HL-60 (cell line): ENCODE results near the gene CDK6.

Source experiments
- CTCF ChIP-seq: IDR thresholded peaks from one replicate; pipeline ENCODE4 v1.5.1; 2011; ENCODE audit warnings: low read length, control low read depth, inconsistent platforms; ENCODE audit not compliant: insufficient read depth
- GABPA ChIP-seq: IDR thresholded peaks from 2 replicates; pipeline ENCODE4 v1.6.1; 2012; ENCODE audit warnings: low read depth
- POLR2AphosphoS5 ChIP-seq: IDR thresholded peaks from 2 replicates; pipeline ENCODE4 v1.6.1; 2012; ENCODE audit warnings: low read depth
- REST ChIP-seq: IDR thresholded peaks from 2 replicates; pipeline ENCODE4 v1.6.1; 2012; ENCODE audit warnings: low read depth; ENCODE audit not compliant: insufficient replicate concordance

- no peak for TF ChIP-seq CTCF
- TF ChIP-seq POLR2AphosphoS5, result no peak
- no peak for TF ChIP-seq REST
- TF ChIP-seq GABPA, result no peak
Observed at GRCh38 chr7:92843034-92843760, 6.8 kb upstream of the CDK6 start.
